Measurements from ENCODE around the gene KCTD10. TPM values are rescaled to one million over a fixed set of nuclear protein-coding genes. Genes with fewer than 3 reads are reported as not detected.

The KCTD10 gene
- total RNA-seq, 1 experiment from 2014 or later, result 41.5 TPM

GRCh38 chr12:109473006-109473405, 4.1 kb downstream of the KCTD10 start:
- H3K27me3 Mint-ChIP-seq (ENCODE audit: insufficient read depth, unreplicated experiment), result no peaks in the 10 kb centered on the region
- intact Hi-C loops (cut with micrococcal nuclease; ENCODE audit: unreplicated experiment), result no loop called here
- H3K4me1 Mint-ChIP-seq (ENCODE audit: low read depth, unreplicated experiment), result no peaks in the 10 kb centered on the region
- no peak for TF ChIP-seq CTCF (IDR thresholded peaks at IDR 0.05; ENCODE audit: insufficient read depth in 1 of 2, low read depth in 1 of 2, low read length in 1 of 2, severe bottlenecking in 1 of 2, unreplicated experiment in 1 of 2)
- no peak overlapping the region for H3K4me3 Mint-ChIP-seq (ENCODE audit: unreplicated experiment)
- CTCF ChIA-PET, result no interaction called here
- Histone ChIP-seq H3K27me3 (replicated peaks; ENCODE audit: control insufficient read depth, insufficient read depth, low read length) (no peaks in the 10 kb centered on the region), H3K36me3 (ENCODE audit: control insufficient read depth, insufficient read depth, low read length) (peaks cover 2% of the 10 kb centered on the region), H3K4me3 (ENCODE audit: low read depth, low read length) (no peak overlapping the region), H3K9me3 (no peaks in the 10 kb centered on the region), H3K4me1 (peaks cover 8% of the 10 kb centered on the region)
- no peak overlapping the region for H3K27ac Mint-ChIP-seq (ENCODE audit: unreplicated experiment)
- POLR2A ChIA-PET, result no interaction called here
- BruUV-seq (replicated peaks), result no TSS peak
- H3K36me3 Mint-ChIP-seq (ENCODE audit: insufficient read depth, unreplicated experiment), result peaks cover 28% of the 10 kb centered on the region
- no peaks in the 10 kb centered on the region for H3K9me3 Mint-ChIP-seq (ENCODE audit: unreplicated experiment)
- no peak for DNase-seq

- Mint-ChIP-seq H3K27me3 (ENCODE audit: insufficient read depth, unreplicated experiment) (no peaks in the 10 kb centered on the region), H3K27ac (ENCODE audit: unreplicated experiment) (no peak overlapping the region), H3K9me3 (ENCODE audit: unreplicated experiment) (no peaks in the 10 kb centered on the region), H3K36me3 (ENCODE audit: insufficient read depth, unreplicated experiment) (peaks cover 19% of the 10 kb centered on the region), H3K4me3 (ENCODE audit: unreplicated experiment) (no peak overlapping the region), H3K4me1 (ENCODE audit: low read depth, unreplicated experiment) (peaks cover 2% of the 10 kb centered on the region)
- no peak for TF ChIP-seq CTCF (IDR thresholded peaks at IDR 0.05; ENCODE audit: insufficient read depth in 1 of 2, low read depth in 1 of 2, low read length in 1 of 2, severe bottlenecking in 1 of 2, unreplicated experiment in 1 of 2)
- POLR2A ChIA-PET, result no interaction called here
- peaks cover 2% of the 10 kb centered on the region for H3K36me3 ChIP-seq (ENCODE audit: control insufficient read depth, insufficient read depth, low read length)
- no peak for DNase-seq
- no peaks in the 10 kb centered on the region for H3K27me3 ChIP-seq (replicated peaks; ENCODE audit: control insufficient read depth, insufficient read depth, low read length)
- no peaks in the 10 kb centered on the region for H3K4me1 ChIP-seq
- H3K9me3 ChIP-seq, result no peaks in the 10 kb centered on the region
- no peak overlapping the region for H3K4me3 ChIP-seq (ENCODE audit: low read depth, low read length)
- intact Hi-C loops (cut with micrococcal nuclease; ENCODE audit: unreplicated experiment), result no loop called here
- no TSS peak for BruUV-seq (replicated peaks)
- CTCF ChIA-PET, result no interaction called here
These were observed 7.6 kb downstream of the KCTD10 start for GRCh38 chr12:109469517-109469916.

GRCh38 chr12:109467978-109468676, 9.0 kb downstream of the KCTD10 start:
- intact Hi-C loops (cut with micrococcal nuclease; ENCODE audit: unreplicated experiment), result no loop called here
- Mint-ChIP-seq H3K27me3 (ENCODE audit: insufficient read depth, unreplicated experiment) (no peaks in the 10 kb centered on the region), H3K36me3 (ENCODE audit: insufficient read depth, unreplicated experiment) (peaks cover 19% of the 10 kb centered on the region), H3K9me3 (ENCODE audit: unreplicated experiment) (no peaks in the 10 kb centered on the region), H3K4me3 (ENCODE audit: unreplicated experiment) (no peak overlapping the region), H3K4me1 (ENCODE audit: low read depth, unreplicated experiment) (peaks cover 16% of the 10 kb centered on the region), H3K27ac (ENCODE audit: unreplicated experiment) (no peak overlapping the region)
- DNase-seq, result no peak
- no peak overlapping the region for H3K4me3 ChIP-seq (ENCODE audit: low read depth, low read length)
- ChIA-PET POLR2A (no interaction called here), CTCF (no interaction called here)
- no peaks in the 10 kb centered on the region for H3K27me3 ChIP-seq (replicated peaks; ENCODE audit: control insufficient read depth, insufficient read depth, low read length)
- no peaks in the 10 kb centered on the region for H3K9me3 ChIP-seq
- no TSS peak for BruUV-seq (replicated peaks)
- peaks cover 2% of the 10 kb centered on the region for H3K36me3 ChIP-seq (ENCODE audit: control insufficient read depth, insufficient read depth, low read length)
- TF ChIP-seq CTCF (IDR thresholded peaks at IDR 0.05; ENCODE audit: insufficient read depth in 1 of 2, low read depth in 1 of 2, low read length in 1 of 2, severe bottlenecking in 1 of 2, unreplicated experiment in 1 of 2), result no peak
- H3K4me1 ChIP-seq, result peaks cover 9% of the 10 kb centered on the region

Measured in Caco-2 (cell line).